Measurements from ENCODE around the gene NCOA3.

GRCh38 chr20:47577314-47577713 is 75.6 kb downstream of the NCOA3 start:
- no peak for TF ChIP-seq ZNF687 (IDR thresholded peaks at IDR 0.05)
- no peak for TF ChIP-seq RFX5 (IDR thresholded peaks at IDR 0.05; ENCODE audit: low read depth, low read length)
- TF ChIP-seq BCL3 (IDR thresholded peaks at IDR 0.05; ENCODE audit: borderline replicate concordance, insufficient read depth, low read depth, low read length, poor library complexity, severe bottlenecking): no peak

All from GM12878 (cell line).